Breast epithelium (tissue), 4 donors: ENCODE data around the gene CDK18. TPM values are rescaled to one million over a fixed set of nuclear protein-coding genes. Genes with fewer than 3 reads are reported as not detected.
A peak's percentile ranks its signal among the peaks of the same experiment; 100 is the strongest.

ENCODE experiments used
- DNase-seq, 2 donors: peaks; one replicate each; pipeline ENCODE4 v3.0.0-alpha.2; 2019; ENCODE audit warnings: low spot score in 2 of 2
- H3K27ac ChIP-seq, 2 donors: fragments of 200-600 bp; sonication (generic) in 1 of 2; one replicate each; pipeline ENCODE4 v1.5.1; 2016 to 2019; ENCODE audit warnings: mild to moderate bottlenecking in 1 of 2
- H3K27me3 ChIP-seq, 2 donors: fragments of 200-600 bp; sonication (generic) in 1 of 2; one replicate each; pipeline versions ENCODE4 v1.5.1 to v1.6.0; 2017 to 2019; ENCODE audit warnings: control low read depth in 1 of 2, mild to moderate bottlenecking in 1 of 2
- H3K36me3 ChIP-seq: fragments of 200-600 bp; one replicate; pipeline ENCODE4 v1.5.1; 2019
- H3K4me1 ChIP-seq, 2 donors: fragments of 200-600 bp; sonication (generic); one replicate each; pipeline ENCODE4 v1.5.1; 2016 to 2019; ENCODE audit warnings: control low read depth in 1 of 2
- H3K4me3 ChIP-seq, 3 donors: fragments of 200-600 bp; sonication (generic); 1 replicate in 2 of 3; 2 replicates in 1 of 3; pipeline ENCODE4 v1.5.1; 2016 to 2019; ENCODE audit warnings: mild to moderate bottlenecking in 3 of 3, moderate library complexity in 2 of 3
- H3K9me3 ChIP-seq, 2 donors: fragments of 200-600 bp; sonication (generic) in 1 of 2; one replicate each; pipeline ENCODE4 v1.5.1; 2016 to 2019; ENCODE audit warnings: control low read depth in 1 of 2
- POLR2A ChIP-seq: fragments of 450-650 bp; IDR thresholded peaks from one replicate; pipeline ENCODE4 v1.6.1; 2016; ENCODE audit warnings: antibody characterized with exemption, mild to moderate bottlenecking, moderate library complexity
- POLR2AphosphoS5 ChIP-seq, 3 donors: sonication (generic); formaldehyde crosslinking; IDR thresholded peaks; one replicate each; pipeline ENCODE4 v1.6.1; 2017; ENCODE audit warnings: antibody characterized with exemption in 3 of 3
- intact Hi-C: fragments of 100-400 bp; cut with DNase I; formaldehyde crosslinking; loops from one replicate; pipeline ENCODE4 v1.15.1; 2023; ENCODE audit warnings: low total_unique reads
- total RNA-seq, 3 donors: library from RNA; depleted of rRNA; stranded (reverse); fragments of >200 nt; gene quantifications; one replicate each; pipeline ENCODE4 v1.1.0, GENCODE V29; 2016
- TF ChIP-seq, protein P1 (sequence below), 3 donors: fragments of 450-650 bp; IDR thresholded peaks; one replicate each; pipeline ENCODE4 v1.5.1; 2016 to 2017; ENCODE audit warnings: antibody characterized with exemption in 3 of 3, mild to moderate bottlenecking in 3 of 3, moderate library complexity in 3 of 3

The CDK18 gene
- total RNA-seq, 3 donors from 2014 or later = 1.4 to 12.3 (median 9.2) TPM

DNA sequence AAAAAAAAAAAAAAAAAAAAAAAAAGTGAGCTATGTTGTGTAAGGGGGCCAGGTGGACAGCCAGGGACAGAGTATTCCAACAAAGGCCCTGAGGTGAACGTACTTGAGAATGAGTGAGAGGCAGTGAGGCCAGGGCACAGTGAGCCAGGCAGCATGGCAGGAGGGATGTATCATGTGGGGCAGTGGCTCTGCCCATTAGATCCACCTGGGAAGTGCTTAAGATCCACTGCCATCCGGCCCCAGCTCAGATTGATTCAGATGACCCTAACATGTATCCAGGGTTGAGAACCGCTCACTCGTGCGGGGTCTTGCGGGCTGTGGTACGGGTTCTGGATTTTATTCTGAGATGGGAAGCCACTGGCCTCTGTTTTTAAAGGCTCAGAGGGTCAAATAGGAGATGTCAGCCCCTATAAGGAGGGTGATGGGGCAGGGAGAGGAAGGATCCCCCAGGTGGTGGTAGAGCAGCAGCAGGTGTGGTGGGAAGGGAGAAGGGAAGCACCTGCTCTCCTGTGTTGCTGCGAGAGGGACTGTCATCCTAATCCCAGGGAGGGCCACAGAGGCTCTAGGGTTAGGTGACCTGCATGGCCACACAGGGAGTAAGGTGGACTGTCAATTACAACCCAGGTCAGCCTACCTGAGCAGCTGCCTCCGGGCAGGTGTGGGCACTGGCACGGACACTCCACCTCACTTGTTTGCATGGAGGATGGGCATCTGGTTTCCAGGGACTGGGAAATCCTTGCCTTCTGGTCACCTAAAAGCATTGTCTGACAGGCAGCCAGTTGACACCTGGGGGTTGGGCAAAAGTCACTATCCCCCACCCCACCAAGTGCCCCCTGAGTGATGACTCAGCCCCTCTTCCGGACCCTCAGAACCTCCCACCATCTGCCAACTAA lies 31.6 kb downstream of the CDK18 start:
- Histone ChIP-seq H3K4me1 (no peaks in the 10 kb centered on the region), H3K27me3 (no peaks in the 10 kb centered on the region), H3K4me3 (no peak overlapping the region), H3K36me3 (no peaks in the 10 kb centered on the region), H3K27ac (no peak overlapping the region), H3K9me3 (no peaks in the 10 kb centered on the region)
- intact Hi-C loops = no loop called here
- TF ChIP-seq, protein P1, sequence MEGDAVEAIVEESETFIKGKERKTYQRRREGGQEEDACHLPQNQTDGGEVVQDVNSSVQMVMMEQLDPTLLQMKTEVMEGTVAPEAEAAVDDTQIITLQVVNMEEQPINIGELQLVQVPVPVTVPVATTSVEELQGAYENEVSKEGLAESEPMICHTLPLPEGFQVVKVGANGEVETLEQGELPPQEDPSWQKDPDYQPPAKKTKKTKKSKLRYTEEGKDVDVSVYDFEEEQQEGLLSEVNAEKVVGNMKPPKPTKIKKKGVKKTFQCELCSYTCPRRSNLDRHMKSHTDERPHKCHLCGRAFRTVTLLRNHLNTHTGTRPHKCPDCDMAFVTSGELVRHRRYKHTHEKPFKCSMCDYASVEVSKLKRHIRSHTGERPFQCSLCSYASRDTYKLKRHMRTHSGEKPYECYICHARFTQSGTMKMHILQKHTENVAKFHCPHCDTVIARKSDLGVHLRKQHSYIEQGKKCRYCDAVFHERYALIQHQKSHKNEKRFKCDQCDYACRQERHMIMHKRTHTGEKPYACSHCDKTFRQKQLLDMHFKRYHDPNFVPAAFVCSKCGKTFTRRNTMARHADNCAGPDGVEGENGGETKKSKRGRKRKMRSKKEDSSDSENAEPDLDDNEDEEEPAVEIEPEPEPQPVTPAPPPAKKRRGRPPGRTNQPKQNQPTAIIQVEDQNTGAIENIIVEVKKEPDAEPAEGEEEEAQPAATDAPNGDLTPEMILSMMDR (IDR thresholded peaks at IDR 0.05) = no peak
- TF ChIP-seq POLR2A (no peak), POLR2AphosphoS5 (IDR thresholded peaks at IDR 0.05) (no peak)
- DNase-seq = peak in 1 of 2 donors; percentile 16

DNA sequence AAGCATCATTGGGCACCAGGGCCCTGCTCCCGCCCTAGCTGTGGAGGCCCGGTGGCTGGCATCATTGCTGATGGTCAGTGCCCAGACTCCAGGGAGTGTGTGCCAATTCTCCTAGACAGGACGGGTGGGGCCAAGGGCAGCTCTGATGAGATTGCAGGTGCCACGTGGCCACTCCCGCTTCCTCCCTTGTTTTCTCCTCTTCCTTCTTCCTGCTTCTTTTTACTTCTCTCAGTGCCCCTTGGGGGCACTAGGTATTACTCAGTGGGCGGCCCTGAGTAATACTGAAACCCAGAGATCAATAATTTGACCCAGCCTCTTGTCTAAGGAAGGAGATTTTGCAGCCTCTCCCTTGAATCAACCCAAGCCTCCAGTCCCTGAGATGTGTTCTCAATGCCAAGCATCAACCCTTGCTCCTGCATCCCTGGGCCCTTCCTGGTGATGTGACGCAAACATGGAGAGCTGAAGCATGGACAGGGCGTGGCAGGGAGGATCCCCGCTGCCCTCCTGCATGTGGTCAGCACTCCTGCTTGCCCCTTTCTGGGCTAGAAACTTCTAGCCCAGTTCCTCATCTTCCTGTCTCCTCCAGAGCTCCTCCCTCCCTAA lies 32.4 kb downstream of the CDK18 start:
- Histone ChIP-seq H3K27ac (peak overlapping the region in 1 of 2 donors; percentile 14), H3K27me3 (no peaks in the 10 kb centered on the region), H3K9me3 (no peaks in the 10 kb centered on the region), H3K36me3 (no peaks in the 10 kb centered on the region), H3K4me1 (no peaks in the 10 kb centered on the region), H3K4me3 (no peak overlapping the region)
- peak in 1 of 2 donors; percentile 17 for DNase-seq
- TF ChIP-seq, protein P1 (IDR thresholded peaks at IDR 0.05) = no peak
- TF ChIP-seq POLR2A = no peak
- no peak for TF ChIP-seq POLR2AphosphoS5 (IDR thresholded peaks at IDR 0.05)
- intact Hi-C loops = no loop called here

DNA sequence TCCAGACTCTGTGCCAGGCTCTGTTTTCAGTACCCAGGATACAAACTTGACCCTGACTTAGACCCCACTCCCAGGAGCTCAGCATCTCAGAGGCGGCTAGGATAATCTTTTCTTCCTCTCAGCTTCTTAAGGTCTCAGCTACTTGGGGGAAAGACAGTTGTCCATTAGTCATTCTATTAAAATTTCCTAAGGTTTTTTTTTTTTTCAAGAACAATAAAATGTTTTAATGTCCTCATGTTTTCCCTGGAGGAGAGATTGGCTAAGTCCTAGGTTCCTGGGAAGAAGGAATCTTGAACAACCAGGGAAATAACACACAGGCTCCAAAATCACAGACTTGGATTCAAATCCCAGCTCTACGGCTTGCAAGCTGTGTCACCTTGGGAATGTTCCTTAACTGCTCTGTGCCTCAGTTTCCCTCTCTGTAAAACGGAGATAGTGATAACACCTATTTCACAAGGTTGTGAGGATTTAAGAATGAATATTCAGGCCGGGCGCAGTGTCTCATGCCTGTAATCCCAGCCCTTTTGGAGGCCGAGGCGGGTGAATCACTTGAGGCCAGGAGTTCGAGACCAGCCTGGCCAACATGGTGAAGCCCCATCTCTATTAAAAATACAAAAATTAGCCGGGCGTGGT lies 33.0 kb downstream of the CDK18 start:
- intact Hi-C loops = no loop called here
- Histone ChIP-seq H3K27ac (peak overlapping the region in 1 of 2 donors; percentile 55), H3K36me3 (no peaks in the 10 kb centered on the region), H3K27me3 (no peaks in the 10 kb centered on the region), H3K4me1 (no peaks in the 10 kb centered on the region), H3K4me3 (no peak overlapping the region), H3K9me3 (no peaks in the 10 kb centered on the region)
- TF ChIP-seq POLR2AphosphoS5 (IDR thresholded peaks at IDR 0.05) = no peak
- TF ChIP-seq POLR2A = no peak
- TF ChIP-seq, protein P1 (IDR thresholded peaks at IDR 0.05) = no peak
- peak in 1 of 2 donors; percentile 16 for DNase-seq

DNA sequence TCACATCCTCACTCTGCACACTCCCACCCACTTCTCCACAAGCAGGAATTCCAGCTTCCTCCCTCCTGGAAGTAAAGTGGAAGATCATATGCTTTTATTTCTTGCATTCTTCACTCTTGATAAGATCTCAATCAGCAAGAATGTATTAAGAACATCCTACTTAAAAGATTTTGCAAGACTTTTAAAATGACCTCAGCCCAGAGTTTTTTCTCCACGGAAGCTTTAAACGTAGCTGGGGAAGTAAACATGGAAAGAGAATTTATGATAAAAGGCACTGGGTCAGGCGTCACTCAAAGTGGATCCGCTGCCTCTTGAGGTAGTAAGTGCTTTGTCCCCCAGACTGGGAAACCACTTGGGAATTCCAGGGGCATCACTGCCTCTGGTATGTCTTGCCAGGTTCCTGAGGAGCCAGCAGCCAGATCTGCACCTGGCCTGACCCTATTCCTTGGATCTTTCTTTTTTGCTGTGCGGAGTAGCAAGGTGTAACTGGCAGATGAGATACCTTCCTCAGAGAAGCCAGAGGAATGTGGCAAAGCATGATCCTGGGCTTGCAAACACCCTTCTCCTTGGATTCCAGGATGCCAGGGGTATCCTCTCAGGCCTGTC lies 33.9 kb downstream of the CDK18 start:
- TF ChIP-seq POLR2AphosphoS5 (IDR thresholded peaks at IDR 0.05) (no peak), POLR2A (no peak)
- TF ChIP-seq, protein P1 (IDR thresholded peaks at IDR 0.05) = no peak
- peak overlapping the region; percentile 60 to 67 for H3K27ac ChIP-seq

More for the DNA sequence above, 33.9 kb downstream of the CDK18 start:
- H3K4me3 ChIP-seq = no peak overlapping the region
- H3K4me1 ChIP-seq = no peaks in the 10 kb centered on the region
- peak in 1 of 2 donors; percentile 21 for DNase-seq
- intact Hi-C loops = no loop called here
- H3K36me3 ChIP-seq = no peaks in the 10 kb centered on the region
- no peaks in the 10 kb centered on the region for H3K9me3 ChIP-seq
- H3K27me3 ChIP-seq = no peaks in the 10 kb centered on the region
